GM23248 (cell line): ENCODE data around the gene SPATS2.

Experiments
- EZH2 ChIP-seq: fragments of 200-600 bp; sonication (generic); IDR thresholded peaks from 2 replicates; pipeline ENCODE4 v1.6.1; 2018; ENCODE audit warnings: antibody characterized with exemption, mild to moderate bottlenecking; ENCODE audit not compliant: insufficient read depth, poor library complexity, severe bottlenecking
- EZH2phosphoT487 ChIP-seq: fragments of 200-600 bp; sonication (generic); IDR thresholded peaks from 2 replicates; pipeline ENCODE4 v1.6.1; 2018; ENCODE audit warnings: antibody characterized with exemption, moderate library complexity, mild to moderate bottlenecking, low read depth; ENCODE audit not compliant: insufficient read depth

- TF ChIP-seq EZH2 (no peak), EZH2phosphoT487 (no peak)
Observed at GRCh38 chr12:49451468-49452259, 84.4 kb downstream of the SPATS2 start.
